ENCODE results near the gene ZNF536.
A peak's percentile ranks its signal among the peaks of the same experiment; 100 is the strongest.

The ZNF536 gene

DNA sequence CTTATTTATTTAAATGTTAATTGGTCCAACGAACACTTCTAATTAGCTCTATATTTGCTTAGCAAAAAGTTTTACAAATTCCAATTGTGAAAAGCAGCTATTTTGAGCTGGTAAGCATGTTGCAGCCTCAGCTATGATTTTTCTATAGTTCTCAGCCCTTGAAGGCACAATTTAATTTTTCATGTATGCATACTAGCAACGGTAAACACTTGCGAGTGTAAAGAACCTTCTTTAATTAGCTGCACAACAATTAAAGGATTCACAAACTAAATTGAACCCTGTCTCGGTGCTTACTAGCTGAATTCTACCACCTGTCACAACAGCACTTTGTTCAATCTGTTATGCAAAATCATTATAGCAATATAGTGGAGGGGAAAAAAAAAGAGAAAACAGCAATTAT is 29.8 kb downstream of the ZNF536 start:
- DNase-seq (ENCODE audit: extremely low spot score) = no peak
- ChIA-PET POLR2A (no interaction called here), CTCF (no interaction called here)
- TF ChIP-seq, protein P1, sequence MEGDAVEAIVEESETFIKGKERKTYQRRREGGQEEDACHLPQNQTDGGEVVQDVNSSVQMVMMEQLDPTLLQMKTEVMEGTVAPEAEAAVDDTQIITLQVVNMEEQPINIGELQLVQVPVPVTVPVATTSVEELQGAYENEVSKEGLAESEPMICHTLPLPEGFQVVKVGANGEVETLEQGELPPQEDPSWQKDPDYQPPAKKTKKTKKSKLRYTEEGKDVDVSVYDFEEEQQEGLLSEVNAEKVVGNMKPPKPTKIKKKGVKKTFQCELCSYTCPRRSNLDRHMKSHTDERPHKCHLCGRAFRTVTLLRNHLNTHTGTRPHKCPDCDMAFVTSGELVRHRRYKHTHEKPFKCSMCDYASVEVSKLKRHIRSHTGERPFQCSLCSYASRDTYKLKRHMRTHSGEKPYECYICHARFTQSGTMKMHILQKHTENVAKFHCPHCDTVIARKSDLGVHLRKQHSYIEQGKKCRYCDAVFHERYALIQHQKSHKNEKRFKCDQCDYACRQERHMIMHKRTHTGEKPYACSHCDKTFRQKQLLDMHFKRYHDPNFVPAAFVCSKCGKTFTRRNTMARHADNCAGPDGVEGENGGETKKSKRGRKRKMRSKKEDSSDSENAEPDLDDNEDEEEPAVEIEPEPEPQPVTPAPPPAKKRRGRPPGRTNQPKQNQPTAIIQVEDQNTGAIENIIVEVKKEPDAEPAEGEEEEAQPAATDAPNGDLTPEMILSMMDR (IDR thresholded peaks at IDR 0.05; ENCODE audit: control extremely low read depth, extremely low read depth, low read depth, missing control alignments) = no peak

- CTCF ChIA-PET = no interaction called here
- TF ChIP-seq, protein P1 (IDR thresholded peaks at IDR 0.05; ENCODE audit: control extremely low read depth, extremely low read depth, low read depth, missing control alignments) = no peak
- DNase-seq (ENCODE audit: extremely low spot score) = no peak
These were observed 30.4 kb downstream of the ZNF536 start for GRCh38 chr19:30402436-30403202.

GRCh38 chr19:30403203-30403985 is 31.2 kb downstream of the ZNF536 start:
- ChIA-PET POLR2A (no interaction called here), CTCF (no interaction called here)

More at GRCh38 chr19:30402436-30403202, 30.4 kb downstream of the ZNF536 start:
- POLR2A ChIA-PET = no interaction called here

DNA sequence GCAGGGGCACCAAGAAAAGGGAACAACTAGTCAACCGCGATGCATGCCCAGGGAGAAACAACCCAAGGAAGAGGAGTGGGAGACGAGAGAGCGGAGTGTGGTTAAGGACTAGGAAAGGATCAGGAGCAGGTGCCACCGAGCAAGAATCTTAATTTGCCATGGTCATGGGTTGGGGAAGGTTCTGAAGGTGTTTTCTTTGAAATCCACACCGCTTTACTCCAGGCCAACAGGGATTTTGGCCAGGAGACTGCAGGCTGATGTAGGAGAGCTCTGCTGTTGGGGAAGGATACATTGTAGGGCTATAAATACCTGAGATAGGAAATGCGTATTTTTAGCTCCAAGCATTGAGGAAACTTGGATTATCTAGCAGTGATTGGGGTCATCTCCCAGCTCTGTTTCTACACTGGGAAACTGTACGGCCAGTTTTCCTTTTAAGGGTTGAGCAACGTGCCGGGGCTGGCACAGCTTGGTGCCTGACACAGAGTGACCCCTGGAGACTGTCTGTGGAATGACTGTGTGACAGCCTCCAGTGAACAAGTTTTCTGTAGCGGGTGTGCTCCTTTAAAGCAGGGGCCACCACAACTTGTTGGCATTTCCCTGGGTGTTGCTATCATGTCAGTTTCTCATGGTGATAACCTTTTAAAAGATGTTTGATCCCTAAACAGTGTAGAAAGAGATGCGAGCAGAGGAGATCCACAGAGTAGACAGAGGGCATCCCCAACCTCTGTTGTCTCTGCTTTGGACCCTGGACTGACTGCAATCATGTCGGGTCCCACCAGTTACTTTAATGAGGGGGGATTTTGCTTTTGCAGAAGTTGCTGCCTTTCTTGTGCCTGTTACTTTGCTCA is 34.3 kb downstream of the ZNF536 start:
- ChIA-PET POLR2A (interaction anchor here (0.5 kb wide), 1 partner anchor 362 kb away, joined by 3 read pairs; no protein-coding TSS in a partner anchor), CTCF (no interaction called here)
- DNase-seq (ENCODE audit: extremely low spot score) = peak; percentile 24
- TF ChIP-seq, protein P1 (IDR thresholded peaks at IDR 0.05; ENCODE audit: control extremely low read depth, extremely low read depth, low read depth, missing control alignments) = no peak

More at GRCh38 chr19:30403203-30403985, 31.2 kb downstream of the ZNF536 start:
- TF ChIP-seq, protein P1 (IDR thresholded peaks at IDR 0.05; ENCODE audit: control extremely low read depth, extremely low read depth, low read depth, missing control alignments) = no peak
- DNase-seq (ENCODE audit: extremely low spot score) = no peak

GRCh38 chr19:30407068-30407709 is 35.0 kb downstream of the ZNF536 start:
- CTCF ChIA-PET = no interaction called here
- POLR2A ChIA-PET = no interaction called here
- no peak for DNase-seq (ENCODE audit: extremely low spot score)
- TF ChIP-seq, protein P1 (IDR thresholded peaks at IDR 0.05; ENCODE audit: control extremely low read depth, extremely low read depth, low read depth, missing control alignments) = no peak
